Endothelial cell of umbilical vein (primary cell): ENCODE data around the gene STC2. TPM values are rescaled to one million over a fixed set of nuclear protein-coding genes. Genes with fewer than 3 reads are reported as not detected.

Experiments
- BruUV-seq: library from RNA; stranded (reverse); fragments of 400-500 nt; replicated peaks from 2 replicates; lab custom pipeline; 2021; lab: Mats Ljungman, UMichigan
- CTCF ChIA-PET: fragments of 300-600, 350-600 bp; sonication (Branson Sonifier 250); formaldehyde crosslinking; loops from one replicate; lab custom pipeline; 2021; ENCODE audit warnings: antibody characterized with exemption, inconsistent platforms; lab: Charles Lee
- POLR2A ChIA-PET: fragments of 300-600, 350-600 bp; sonication (Branson Sonifier 250); formaldehyde crosslinking; loops from one replicate; lab custom pipeline; 2021; ENCODE audit warnings: antibody characterized with exemption, inconsistent platforms; lab: Charles Lee
- DNase-seq: peaks from one replicate; pipeline ENCODE4 v3.0.0-alpha.2; 2011; ENCODE audit warnings: low read depth, low spot score
- FAIRE-seq: peaks from 2 replicates; lab custom pipeline; 2011; peaks lifted over from hg19 to GRCh38; lab: Jason Lieb, UNC
- H2AFZ ChIP-seq: 2 replicates; pipeline ENCODE4 v1.6.0; 2012; ENCODE audit warnings: low read depth, low read length, control low read depth, inconsistent platforms
- H3K27ac ChIP-seq: 2 replicates; pipeline ENCODE4 v1.5.1; 2011; ENCODE audit warnings: low read depth, mild to moderate bottlenecking, control low read depth, low read length, moderate library complexity; ENCODE audit not compliant: insufficient read depth
- H3K27me3 ChIP-seq, 2 experiments: 2 replicates each; pipeline versions ENCODE4 v1.6.0 to v1.6.1; 2011; ENCODE audit warnings: low read length in 2 of 2, mixed read lengths in 1 of 2; ENCODE audit not compliant: control insufficient read depth in 2 of 2, insufficient read depth in 2 of 2
- H3K36me3 ChIP-seq, 2 experiments: 2 replicates in 1 of 2; 3 replicates in 1 of 2; pipeline ENCODE4 v1.5.1; 2011; ENCODE audit warnings: low read length in 2 of 2, mild to moderate bottlenecking in 1 of 2, moderate library complexity in 1 of 2; ENCODE audit not compliant: control insufficient read depth in 2 of 2, insufficient read depth in 2 of 2; ENCODE audit errors: extremely low read depth in 1 of 2
- H3K4me1 ChIP-seq: 3 replicates; pipeline ENCODE4 v1.5.1; 2011; ENCODE audit warnings: mild to moderate bottlenecking, low read length; ENCODE audit not compliant: control insufficient read depth, insufficient read depth; ENCODE audit errors: extremely low read depth
- H3K4me2 ChIP-seq: 2 replicates; pipeline ENCODE4 v1.6.1; 2011; ENCODE audit warnings: low read length, control low read depth, mixed read lengths; ENCODE audit not compliant: insufficient read depth
- H3K4me3 ChIP-seq, 3 experiments: fragments of 200-600 bp in 1 of 3; sonication (generic), shearing (Covaris generic) in 1 of 3; replicated peaks in 1 of 3; 2 replicates each; pipeline ENCODE4 v1.5.1; 2011 to 2016; ENCODE audit warnings: control low read depth in 3 of 3, low read length in 3 of 3, mild to moderate bottlenecking in 2 of 3, inconsistent platforms in 1 of 3, low read depth in 1 of 3, moderate library complexity in 1 of 3; ENCODE audit not compliant: insufficient read depth in 1 of 3
- H3K79me2 ChIP-seq: 2 replicates; pipeline ENCODE4 v1.6.0; 2012; ENCODE audit warnings: low read length, inconsistent platforms; ENCODE audit not compliant: control insufficient read depth, insufficient read depth
- H3K9ac ChIP-seq: replicated peaks from 2 replicates; pipeline ENCODE3; 2011; ENCODE audit warnings: low read length, control low read depth; ENCODE audit not compliant: insufficient read depth; ENCODE audit errors: extremely low read depth
- H3K9me1 ChIP-seq: replicated peaks from 3 replicates; pipeline ENCODE4 v1.6.0; 2011; ENCODE audit warnings: mild to moderate bottlenecking, low read length; ENCODE audit not compliant: control insufficient read depth, insufficient read depth; ENCODE audit errors: extremely low read depth
- H3K9me3 ChIP-seq: replicated peaks from 2 replicates; pipeline ENCODE4 v1.5.1; 2012; ENCODE audit warnings: low read length, inconsistent platforms; ENCODE audit not compliant: control insufficient read depth, insufficient read depth
- H4K20me1 ChIP-seq: replicated peaks from 2 replicates; pipeline ENCODE3; 2011; ENCODE audit warnings: mild to moderate bottlenecking, low read length; ENCODE audit not compliant: control insufficient read depth, insufficient read depth; ENCODE audit errors: extremely low read depth
- EZH2 ChIP-seq: IDR thresholded peaks from 2 replicates; pipeline ENCODE4 v1.6.1; 2012; ENCODE audit warnings: borderline replicate concordance, low read depth, mild to moderate bottlenecking, moderate library complexity, low read length, inconsistent platforms; ENCODE audit not compliant: severe bottlenecking
- FOS ChIP-seq: IDR thresholded peaks from 2 replicates; pipeline ENCODE4 v1.6.1; 2011; ENCODE audit warnings: mild to moderate bottlenecking, low read length, moderate library complexity, borderline replicate concordance; ENCODE audit not compliant: insufficient read depth
- GATA2 ChIP-seq: IDR thresholded peaks from 2 replicates; pipeline ENCODE4 v1.7.0; 2011; ENCODE audit warnings: low read depth, mild to moderate bottlenecking, moderate library complexity, mixed read lengths, low read length; ENCODE audit not compliant: insufficient read length, insufficient read depth
- JUN ChIP-seq: IDR thresholded peaks from 2 replicates; pipeline ENCODE4 v1.6.1; 2011; ENCODE audit warnings: borderline replicate concordance, low read depth; ENCODE audit not compliant: insufficient read length, insufficient read depth
- MAX ChIP-seq: IDR thresholded peaks from 2 replicates; pipeline ENCODE4 v1.6.1; 2011; ENCODE audit not compliant: insufficient read depth, insufficient read length
- MYC ChIP-seq: IDR thresholded peaks from one replicate; pipeline ENCODE4 v1.6.1; 2011; ENCODE audit warnings: mild to moderate bottlenecking, low read depth, low read length
- POLR2A ChIP-seq: IDR thresholded peaks from 2 replicates; pipeline ENCODE4 v1.6.1; 2012; ENCODE audit warnings: low read depth, mild to moderate bottlenecking, control low read depth, low read length
- POLR2AphosphoS5 ChIP-seq: IDR thresholded peaks from 2 replicates; pipeline ENCODE4 v1.6.1; 2012; ENCODE audit warnings: low read depth, mild to moderate bottlenecking, control low read depth, low read length, moderate library complexity; ENCODE audit not compliant: insufficient read depth
- dilution Hi-C: fragments of 300-500 bp; cut with MboI; formaldehyde crosslinking; loops from one replicate; pipeline ENCODE4 v1.15.0; 2019; ENCODE audit warnings: low sequenced_read_pairs; ENCODE audit not compliant: extremely low pct_ligation_motif_present
- intact Hi-C: fragments of 100-400 bp; cut with micrococcal nuclease; formaldehyde crosslinking; loops from one replicate; pipeline ENCODE4 v1.10.0; 2022
- polyA plus RNA-seq, 4 experiments: library from polyadenylated mRNA; depleted of rRNA in 3 of 4; stranded (reverse) in 3 of 4; unstranded in 1 of 4; fragments of >200 nt; gene quantifications; 2 replicates each; pipeline versions ENCODE4 v1.2.1 to v1.2.3, GENCODE V29; 2011 to 2012; ENCODE audit warnings: missing spikeins in 1 of 4
- total RNA-seq: library from RNA; stranded (reverse); gene quantifications from 2 replicates; pipeline ENCODE4 v1.2.3, GENCODE V29; 2021
- TF ChIP-seq, protein P1 (sequence below), 2 donors: IDR thresholded peaks; 1 replicate in 1 of 2; 2 replicates in 1 of 2; pipeline ENCODE4 v1.5.1; 2011; ENCODE audit warnings: low read length in 2 of 2, mild to moderate bottlenecking in 2 of 2, moderate library complexity in 2 of 2, control low read depth in 1 of 2, inconsistent platforms in 1 of 2, low read depth in 1 of 2; ENCODE audit not compliant: insufficient read depth in 1 of 2; ENCODE audit errors: extremely low read depth in 1 of 2

The STC2 gene
- total and polyA plus RNA-seq, 2 donors (not counting 3 experiments of a cell fraction or from before 2014, with no cell fraction given): 19.0 to 26.9 TPM

- no peaks in the 10 kb centered on the region for H3K9me1 ChIP-seq
- no peaks in the 10 kb centered on the region for H3K27me3 ChIP-seq
- no peaks in the 10 kb centered on the region for H3K4me1 ChIP-seq
- intact Hi-C loops (no loop called here), dilution Hi-C loops (no loop called here)
- CTCF ChIA-PET: interaction anchor here (0.7 to 3.8 kb wide), 4 partner anchors 11 to 23 kb away, joined by 3 to 33 read pairs (median 6); no protein-coding TSS in a partner anchor
- no peak overlapping the region for H3K27ac ChIP-seq
- H3K9ac ChIP-seq: no peak overlapping the region
- peaks cover 2 to 15% of the 10 kb centered on the region in 2 experiments for H3K36me3 ChIP-seq
- POLR2A ChIA-PET: interaction anchor here (0.6 kb wide), 1 partner anchor 210 kb away, joined by 4 read pairs; no protein-coding TSS in a partner anchor
- FAIRE-seq: no peak
- H3K4me2 ChIP-seq: no peak overlapping the region
- H2AFZ ChIP-seq: no peak overlapping the region
- DNase-seq: no peak
- no TSS peak for BruUV-seq
- no peak overlapping the region for H3K4me3 ChIP-seq
- no peaks in the 10 kb centered on the region for H3K9me3 ChIP-seq
- H4K20me1 ChIP-seq: no peaks in the 10 kb centered on the region
- TF ChIP-seq FOS (no peak), GATA2 (no peak), MYC (no peak), POLR2AphosphoS5 (no peak), MAX (no peak), EZH2 (no peak), JUN (no peak), POLR2A (no peak)
- TF ChIP-seq, protein P1, sequence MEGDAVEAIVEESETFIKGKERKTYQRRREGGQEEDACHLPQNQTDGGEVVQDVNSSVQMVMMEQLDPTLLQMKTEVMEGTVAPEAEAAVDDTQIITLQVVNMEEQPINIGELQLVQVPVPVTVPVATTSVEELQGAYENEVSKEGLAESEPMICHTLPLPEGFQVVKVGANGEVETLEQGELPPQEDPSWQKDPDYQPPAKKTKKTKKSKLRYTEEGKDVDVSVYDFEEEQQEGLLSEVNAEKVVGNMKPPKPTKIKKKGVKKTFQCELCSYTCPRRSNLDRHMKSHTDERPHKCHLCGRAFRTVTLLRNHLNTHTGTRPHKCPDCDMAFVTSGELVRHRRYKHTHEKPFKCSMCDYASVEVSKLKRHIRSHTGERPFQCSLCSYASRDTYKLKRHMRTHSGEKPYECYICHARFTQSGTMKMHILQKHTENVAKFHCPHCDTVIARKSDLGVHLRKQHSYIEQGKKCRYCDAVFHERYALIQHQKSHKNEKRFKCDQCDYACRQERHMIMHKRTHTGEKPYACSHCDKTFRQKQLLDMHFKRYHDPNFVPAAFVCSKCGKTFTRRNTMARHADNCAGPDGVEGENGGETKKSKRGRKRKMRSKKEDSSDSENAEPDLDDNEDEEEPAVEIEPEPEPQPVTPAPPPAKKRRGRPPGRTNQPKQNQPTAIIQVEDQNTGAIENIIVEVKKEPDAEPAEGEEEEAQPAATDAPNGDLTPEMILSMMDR (IDR thresholded peaks at IDR 0.05; ENCODE audit: extremely low read depth in 1 of 2, insufficient read depth in 1 of 2, low read depth in 1 of 2, low read length in 2 of 2): no peak
- no peaks in the 10 kb centered on the region for H3K79me2 ChIP-seq
These were observed 11.0 kb downstream of the STC2 start for GRCh38 chr5:173317091-173317730.
